Measurements from ENCODE around the gene PCDHGA5.

DNA sequence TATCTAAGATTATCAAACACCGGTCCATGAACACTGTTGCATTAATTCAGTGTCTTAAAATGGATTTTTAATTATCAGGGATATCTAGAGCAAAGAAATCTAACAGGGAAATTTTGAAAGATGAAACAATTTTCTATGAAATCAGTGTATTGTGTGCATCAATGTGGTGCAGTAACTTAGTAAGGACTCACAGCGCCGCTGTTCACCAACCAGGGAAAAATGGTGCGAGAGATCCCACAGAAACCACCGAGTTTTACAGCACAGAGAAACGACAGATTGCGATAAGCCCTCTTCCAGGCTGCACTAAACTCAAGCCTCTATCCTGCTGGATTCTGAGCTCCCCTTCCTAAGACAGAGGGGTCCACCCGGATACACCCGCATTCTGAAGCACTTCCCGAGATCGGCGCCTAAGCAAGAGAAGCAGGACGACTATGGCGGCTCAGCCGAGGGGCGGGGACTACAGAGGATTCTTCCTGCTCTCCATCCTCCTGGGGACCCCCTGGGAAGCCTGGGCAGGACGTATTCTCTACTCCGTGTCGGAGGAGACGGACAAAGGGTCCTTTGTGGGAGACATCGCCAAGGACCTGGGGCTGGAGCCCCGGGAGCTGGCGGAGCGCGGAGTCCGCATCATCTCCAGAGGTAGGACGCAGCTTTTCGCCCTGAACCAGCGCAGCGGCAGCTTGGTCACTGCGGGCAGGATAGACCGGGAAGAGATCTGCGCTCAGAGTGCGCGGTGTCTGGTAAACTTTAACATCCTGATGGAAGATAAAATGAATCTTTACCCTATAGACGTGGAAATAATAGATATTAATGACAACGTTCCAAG, 18.7 kb downstream of the PCDHGA5 start, which contains the start of gene PCDHGA7:
- TF ChIP-seq, protein P1, sequence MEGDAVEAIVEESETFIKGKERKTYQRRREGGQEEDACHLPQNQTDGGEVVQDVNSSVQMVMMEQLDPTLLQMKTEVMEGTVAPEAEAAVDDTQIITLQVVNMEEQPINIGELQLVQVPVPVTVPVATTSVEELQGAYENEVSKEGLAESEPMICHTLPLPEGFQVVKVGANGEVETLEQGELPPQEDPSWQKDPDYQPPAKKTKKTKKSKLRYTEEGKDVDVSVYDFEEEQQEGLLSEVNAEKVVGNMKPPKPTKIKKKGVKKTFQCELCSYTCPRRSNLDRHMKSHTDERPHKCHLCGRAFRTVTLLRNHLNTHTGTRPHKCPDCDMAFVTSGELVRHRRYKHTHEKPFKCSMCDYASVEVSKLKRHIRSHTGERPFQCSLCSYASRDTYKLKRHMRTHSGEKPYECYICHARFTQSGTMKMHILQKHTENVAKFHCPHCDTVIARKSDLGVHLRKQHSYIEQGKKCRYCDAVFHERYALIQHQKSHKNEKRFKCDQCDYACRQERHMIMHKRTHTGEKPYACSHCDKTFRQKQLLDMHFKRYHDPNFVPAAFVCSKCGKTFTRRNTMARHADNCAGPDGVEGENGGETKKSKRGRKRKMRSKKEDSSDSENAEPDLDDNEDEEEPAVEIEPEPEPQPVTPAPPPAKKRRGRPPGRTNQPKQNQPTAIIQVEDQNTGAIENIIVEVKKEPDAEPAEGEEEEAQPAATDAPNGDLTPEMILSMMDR (conservative IDR thresholded peaks at IDR 0.05 in 1 of 2, IDR thresholded peaks at IDR 0.05 in 1 of 2; ENCODE audit: low read depth in 1 of 2, low read length in 2 of 2) = peak; percentile 51
- TF ChIP-seq EZH2 (IDR thresholded peaks at IDR 0.05; ENCODE audit: low read length, missing control alignments) = no peak
